Lung (tissue), 12 donors: Measurements from ENCODE around the gene ADGRA1. TPM values are rescaled to one million over a fixed set of nuclear protein-coding genes. Genes with fewer than 3 reads are reported as not detected.

Experiments used
- ATAC-seq: fragments of 200-7000 bp; cut with Tn5 transposase; one replicate; pipeline ENCODE4 v1.9.1; 2020; ENCODE audit warnings: moderate number of reproducible peaks; ENCODE audit not compliant: insufficient read depth, low FRiP score
- DNase-seq, 3 donors: peaks; one replicate each; pipeline ENCODE4 v3.0.0-alpha.2; 2013 to 2017
- H3K27ac ChIP-seq, 2 donors: one replicate each; pipeline ENCODE4 v1.5.1; 2013; ENCODE audit warnings: mild to moderate bottlenecking in 2 of 2, moderate library complexity in 2 of 2, control low read depth in 1 of 2, inconsistent platforms in 1 of 2, low read depth in 1 of 2, low read length in 1 of 2
- H3K27me3 ChIP-seq, 3 donors: one replicate each; pipeline ENCODE4 v1.5.1; 2013; ENCODE audit warnings: low read length in 2 of 3; ENCODE audit not compliant: control insufficient read depth in 3 of 3, insufficient read depth in 3 of 3
- H3K36me3 ChIP-seq, 4 donors: one replicate each; pipeline ENCODE4 v1.5.1; 2013; ENCODE audit warnings: low read length in 4 of 4, mild to moderate bottlenecking in 1 of 4, moderate library complexity in 1 of 4; ENCODE audit not compliant: control insufficient read depth in 4 of 4, insufficient read depth in 4 of 4
- H3K4me1 ChIP-seq, 5 donors: one replicate each; pipeline ENCODE4 v1.5.1; 2013; ENCODE audit warnings: low read length in 5 of 5, mild to moderate bottlenecking in 2 of 5, moderate library complexity in 1 of 5; ENCODE audit not compliant: control insufficient read depth in 5 of 5, insufficient read depth in 5 of 5
- H3K4me3 ChIP-seq: one replicate; pipeline ENCODE4 v1.5.1; 2013; ENCODE audit warnings: mild to moderate bottlenecking, control low read depth, moderate library complexity
- H3K9ac ChIP-seq, 2 donors: one replicate each; pipeline ENCODE4 v1.5.1; 2013; ENCODE audit warnings: low read length in 2 of 2, control low read depth in 1 of 2; ENCODE audit not compliant: insufficient read depth in 1 of 2
- H3K9me3 ChIP-seq, 4 donors: one replicate each; pipeline ENCODE4 v1.5.1; 2013; ENCODE audit warnings: low read length in 3 of 4, mild to moderate bottlenecking in 1 of 4, moderate library complexity in 1 of 4; ENCODE audit not compliant: control insufficient read depth in 4 of 4, insufficient read depth in 3 of 4
- WGBS, 2 donors: extraction: QIAGEN DNeasy Blood & Tissue Kit; methylation state at CpG; one replicate each; pipeline ENCODE4 v1.1.7; 2013; 5-methylcytosine and 5-hydroxymethylcytosine counted together
- polyA plus RNA-seq, 2 donors: library from polyadenylated mRNA; stranded (reverse); fragments of 200-250 nt; gene quantifications; one replicate each; pipeline ENCODE4 v1.2.1, GENCODE V29; 2013
- total RNA-seq, 2 donors: library from RNA; depleted of rRNA in 1 of 2; stranded (reverse); fragments of >200 nt in 1 of 2; gene quantifications; one replicate each; pipeline ENCODE4 v1.2.1, GENCODE V29; 2014 to 2021
- TF ChIP-seq, protein P1 (sequence below): IDR thresholded peaks from 2 replicates; pipeline ENCODE4 v1.5.1; 2012; ENCODE audit warnings: mild to moderate bottlenecking; ENCODE audit errors: control extremely low read depth, extremely low read depth
- donor health status: control.
- donor health status: control.
- donor health status: Bipolar disorder and iron deficiency.
- donor health status: healthy.
- donor health status: DM: yes; HTN: yes; CAD: no.

ADGRA1 gene
- total and polyA plus RNA-seq, 4 donors = 0.05 to 1.3 (median 0.20) TPM

GRCh38 chr10:133072720-133073390 is 14.9 kb upstream of the ADGRA1 start:
- H3K4me1 ChIP-seq = no peaks in the 10 kb centered on the region
- no peak for DNase-seq
- 84 to 91% methylated on average over 34 of the region's 34 CpGs for WGBS, 2 donors

GRCh38 chr10:133075346-133076137 is 12.2 kb upstream of the ADGRA1 start:
- Histone ChIP-seq H3K9ac (no peak overlapping the region), H3K27me3 (peaks cover 0 to 10% (median 0%) of the 10 kb centered on the region in 3 donors), H3K4me1 (no peaks in the 10 kb centered on the region), H3K36me3 (no peaks in the 10 kb centered on the region), H3K4me3 (no peak overlapping the region), H3K9me3 (peaks cover 0 to 7% (median 0%) of the 10 kb centered on the region in 4 donors), H3K27ac (no peak overlapping the region)
- WGBS, 2 donors = 71 to 77% methylated on average over 25 of the region's 25 CpGs
- ATAC-seq (no peak), DNase-seq (no peak)
- TF ChIP-seq, protein P1, sequence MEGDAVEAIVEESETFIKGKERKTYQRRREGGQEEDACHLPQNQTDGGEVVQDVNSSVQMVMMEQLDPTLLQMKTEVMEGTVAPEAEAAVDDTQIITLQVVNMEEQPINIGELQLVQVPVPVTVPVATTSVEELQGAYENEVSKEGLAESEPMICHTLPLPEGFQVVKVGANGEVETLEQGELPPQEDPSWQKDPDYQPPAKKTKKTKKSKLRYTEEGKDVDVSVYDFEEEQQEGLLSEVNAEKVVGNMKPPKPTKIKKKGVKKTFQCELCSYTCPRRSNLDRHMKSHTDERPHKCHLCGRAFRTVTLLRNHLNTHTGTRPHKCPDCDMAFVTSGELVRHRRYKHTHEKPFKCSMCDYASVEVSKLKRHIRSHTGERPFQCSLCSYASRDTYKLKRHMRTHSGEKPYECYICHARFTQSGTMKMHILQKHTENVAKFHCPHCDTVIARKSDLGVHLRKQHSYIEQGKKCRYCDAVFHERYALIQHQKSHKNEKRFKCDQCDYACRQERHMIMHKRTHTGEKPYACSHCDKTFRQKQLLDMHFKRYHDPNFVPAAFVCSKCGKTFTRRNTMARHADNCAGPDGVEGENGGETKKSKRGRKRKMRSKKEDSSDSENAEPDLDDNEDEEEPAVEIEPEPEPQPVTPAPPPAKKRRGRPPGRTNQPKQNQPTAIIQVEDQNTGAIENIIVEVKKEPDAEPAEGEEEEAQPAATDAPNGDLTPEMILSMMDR = no peak

More at GRCh38 chr10:133072720-133073390, 14.9 kb upstream of the ADGRA1 start:
- H3K9ac ChIP-seq = no peak overlapping the region
- ATAC-seq = no peak
- H3K4me3 ChIP-seq = no peak overlapping the region
- H3K27me3 ChIP-seq = peaks cover 0 to 10% (median 0%) of the 10 kb centered on the region in 3 donors
- H3K27ac ChIP-seq = no peak overlapping the region
- TF ChIP-seq, protein P1 = no peak
- no peaks in the 10 kb centered on the region for H3K36me3 ChIP-seq
- H3K9me3 ChIP-seq = peaks cover 0 to 7% (median 0%) of the 10 kb centered on the region in 4 donors

GRCh38 chr10:133076274-133077038 is 11.3 kb upstream of the ADGRA1 start:
- H3K9me3 ChIP-seq = peaks cover 0 to 7% (median 0%) of the 10 kb centered on the region in 4 donors
- peaks cover 0 to 10% (median 0%) of the 10 kb centered on the region in 3 donors for H3K27me3 ChIP-seq
- no peaks in the 10 kb centered on the region for H3K4me1 ChIP-seq
- DNase-seq (no peak), ATAC-seq (no peak)
- TF ChIP-seq, protein P1 = no peak
- H3K36me3 ChIP-seq = no peaks in the 10 kb centered on the region
- WGBS, 2 donors = 86 to 92% methylated on average over 30 of the region's 30 CpGs
- no peak overlapping the region for H3K27ac ChIP-seq
- H3K9ac ChIP-seq = no peak overlapping the region
- H3K4me3 ChIP-seq = no peak overlapping the region
